ENCODE measurements around the gene ERBB4. TPM values are rescaled to one million over a fixed set of nuclear protein-coding genes. Genes with fewer than 3 reads are reported as not detected.
"Not testable (repeated sequence)": the region's sequence is repeated elsewhere in the genome, so short reads cannot be mapped to it uniquely, and the experiment has no call there.

ERBB4 gene
- polyA plus RNA-seq, 1 donor: 6.4 TPM

GRCh38 chr2:212528106-212528856, 10.3 kb downstream of the ERBB4 start:
- DNase-seq: no peak

- no peak for DNase-seq
Observed at GRCh38 chr2:212526059-212526458, 12.5 kb downstream of the ERBB4 start.

- no peak for DNase-seq
Observed at GRCh38 chr2:212523756-212524155, 14.8 kb downstream of the ERBB4 start.

GRCh38 chr2:212520340-212520739, 18.3 kb downstream of the ERBB4 start:
- DNase-seq: peak; percentile 4

- no peak for DNase-seq
Observed at GRCh38 chr2:212517693-212518092, 20.9 kb downstream of the ERBB4 start.

DNA sequence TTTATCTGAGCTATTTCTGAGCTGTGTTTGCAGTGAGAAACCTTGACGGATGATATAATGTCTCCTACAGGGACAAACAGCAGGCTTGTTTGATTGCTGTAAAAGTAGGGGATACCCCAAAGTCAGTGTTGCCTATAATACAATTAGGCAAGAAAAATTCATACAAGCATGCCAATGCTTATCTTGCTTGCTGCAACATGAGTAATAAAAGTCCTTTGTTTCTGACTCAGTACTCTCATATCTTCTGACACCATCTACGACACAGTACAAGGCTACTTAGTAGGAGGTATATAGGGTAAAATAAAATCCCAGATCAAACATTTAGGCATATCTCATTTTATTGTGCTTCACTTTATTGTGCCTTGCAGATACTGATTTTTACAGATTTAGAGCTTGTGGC, 33.0 kb downstream of the ERBB4 start:
- no peak for DNase-seq

GRCh38 chr2:212495046-212495445, 43.6 kb downstream of the ERBB4 start:
- no peak for DNase-seq

GRCh38 chr2:212494418-212495020, 44.1 kb downstream of the ERBB4 start:
- DNase-seq: no peak

DNA sequence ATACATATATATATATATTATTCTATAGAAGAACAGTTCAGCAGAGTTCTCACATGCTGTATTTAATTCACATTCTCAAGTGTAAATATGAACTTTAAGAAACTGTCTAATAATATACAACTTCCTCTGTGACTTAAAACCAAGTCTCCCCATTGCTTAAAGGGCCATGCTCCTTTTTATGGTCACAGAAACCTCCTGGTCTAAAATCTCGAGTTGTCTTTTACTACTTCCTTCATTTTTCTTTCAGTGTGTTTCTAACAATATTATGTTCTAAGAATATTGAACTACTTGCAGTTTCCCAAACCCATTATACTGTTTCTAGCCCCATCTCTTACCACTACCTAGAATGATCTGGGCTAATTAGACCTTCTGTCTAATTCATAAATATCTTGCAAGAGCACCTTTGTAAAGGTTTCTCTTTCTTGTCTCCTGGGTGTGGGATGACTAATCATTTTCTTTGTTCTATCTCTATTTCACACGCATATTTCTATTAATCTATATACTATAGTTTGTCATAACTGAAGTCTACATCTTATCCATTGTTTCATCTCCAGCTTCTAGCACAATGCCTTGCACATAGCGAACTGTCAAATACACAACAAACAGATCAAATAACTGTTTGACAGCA, 48.8 kb downstream of the ERBB4 start:
- DNase-seq: no peak

GRCh38 chr2:212488611-212489010, 50.0 kb downstream of the ERBB4 start:
- no peak for DNase-seq

DNA sequence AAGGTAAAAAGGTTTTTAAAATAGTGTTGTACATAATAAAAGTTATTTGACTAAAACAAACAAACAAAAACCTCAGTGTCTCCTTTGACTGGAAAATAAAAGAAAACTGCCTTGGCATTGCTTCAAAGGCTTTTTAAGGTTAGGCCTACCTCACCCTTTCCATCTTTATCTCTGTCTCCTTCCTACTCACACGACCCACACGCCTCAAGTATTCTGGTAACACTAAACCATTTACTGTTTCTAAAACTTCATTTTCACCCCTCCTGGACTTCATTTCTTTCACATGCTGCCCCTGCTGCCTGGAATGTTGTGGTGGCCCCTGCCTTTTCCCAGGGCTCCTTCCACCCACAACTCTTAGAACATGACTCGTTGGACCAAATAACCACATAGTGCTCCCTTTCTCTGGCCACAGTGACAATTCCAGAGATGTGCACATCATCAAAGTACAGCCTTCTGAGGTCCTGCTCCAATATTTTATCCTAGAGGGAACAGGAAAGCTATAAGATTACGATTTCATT, 54.0 kb downstream of the ERBB4 start:
- DNase-seq: no peak

DNA sequence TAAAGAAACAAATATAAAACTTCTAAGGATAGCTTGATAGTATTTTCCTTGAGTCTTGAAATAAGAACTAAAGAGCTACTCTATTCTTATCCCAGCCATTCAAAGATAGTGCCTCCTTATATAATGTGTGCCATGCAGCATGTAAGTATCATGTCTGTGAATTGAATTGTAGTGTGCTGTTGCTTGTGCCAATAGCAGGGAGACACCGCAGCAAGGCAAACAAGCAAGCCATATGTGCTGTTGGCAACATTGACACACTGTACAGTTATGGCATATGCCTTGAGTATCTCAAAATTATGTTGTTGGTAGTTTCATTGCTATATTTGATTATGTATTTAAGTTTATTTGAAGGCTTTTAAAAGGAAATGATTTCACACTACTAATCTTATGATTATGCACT, 58.2 kb downstream of the ERBB4 start:
- no peak for DNase-seq

DNA sequence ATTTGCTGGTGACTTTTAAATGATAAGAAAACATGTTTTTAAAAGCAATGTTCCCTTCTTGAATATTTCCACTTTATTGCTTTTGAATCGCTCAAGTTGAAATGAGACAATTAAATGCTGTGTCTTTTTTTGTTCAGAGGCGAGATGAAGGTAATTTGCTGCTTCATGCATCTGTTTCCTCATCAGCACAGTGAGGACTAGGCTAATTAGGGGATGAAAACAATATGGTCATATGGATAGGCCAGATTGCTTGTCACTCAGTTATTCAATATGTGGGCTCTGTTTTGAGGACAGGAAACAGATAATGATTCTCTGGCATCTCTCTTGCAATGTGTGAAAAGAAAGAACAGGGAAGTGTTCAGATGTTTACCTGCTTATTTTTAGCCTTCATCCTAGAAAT, 61.0 kb downstream of the ERBB4 start:
- DNase-seq: no peak

- DNase-seq: no peak
Observed at GRCh38 chr2:212473211-212473610, 65.4 kb downstream of the ERBB4 start.

DNA sequence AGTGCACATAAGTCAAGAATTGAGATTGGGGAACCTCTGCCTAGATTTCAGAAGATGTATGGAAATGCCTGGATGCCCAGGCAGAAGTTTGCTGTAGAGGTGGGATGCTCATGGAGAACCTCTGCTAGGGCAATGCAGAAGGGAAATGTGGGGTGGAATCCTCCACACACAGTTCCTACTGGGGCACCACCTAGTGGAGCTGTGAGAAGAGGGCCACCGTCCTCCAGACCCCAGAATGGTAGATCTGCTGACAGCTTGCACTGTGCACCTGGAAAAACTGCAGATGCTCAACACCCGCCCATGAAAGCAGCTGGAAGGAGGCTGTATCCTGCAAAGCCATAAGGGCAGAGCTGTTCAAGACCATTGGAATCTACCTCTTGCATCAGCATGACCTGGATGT, 71.1 kb downstream of the ERBB4 start:
- not testable (repeated sequence) for DNase-seq

DNA sequence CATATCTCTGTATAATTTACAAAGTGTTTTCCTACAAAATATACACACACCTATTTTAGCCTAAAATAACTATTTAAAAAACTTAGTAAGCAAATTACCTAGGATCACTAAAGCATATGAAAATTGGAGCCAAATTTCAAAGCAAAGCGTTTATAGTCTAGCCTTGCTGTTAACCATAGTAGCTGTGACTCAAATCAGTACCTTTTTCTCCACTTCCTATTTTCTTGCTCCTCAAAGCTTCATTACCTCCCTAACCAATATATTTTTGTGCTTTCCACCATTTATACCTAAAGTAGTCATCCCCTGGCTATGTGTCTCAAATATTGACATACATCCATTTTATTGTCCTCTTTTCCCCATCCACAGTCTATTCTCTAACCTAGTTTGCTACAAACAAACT, 73.1 kb downstream of the ERBB4 start:
- no peak for DNase-seq

- not testable (repeated sequence) for DNase-seq
Observed at GRCh38 chr2:212461708-212462107, 76.9 kb downstream of the ERBB4 start.

- no peak for DNase-seq
Observed at GRCh38 chr2:212454149-212454548, 84.5 kb downstream of the ERBB4 start.

GRCh38 chr2:212451786-212452231, 86.8 kb downstream of the ERBB4 start:
- no peak for DNase-seq

- no peak for DNase-seq
Observed at GRCh38 chr2:212448698-212449097, 89.9 kb downstream of the ERBB4 start.

- DNase-seq: no peak
Observed at GRCh38 chr2:212441821-212442220, 96.8 kb downstream of the ERBB4 start.

DNA sequence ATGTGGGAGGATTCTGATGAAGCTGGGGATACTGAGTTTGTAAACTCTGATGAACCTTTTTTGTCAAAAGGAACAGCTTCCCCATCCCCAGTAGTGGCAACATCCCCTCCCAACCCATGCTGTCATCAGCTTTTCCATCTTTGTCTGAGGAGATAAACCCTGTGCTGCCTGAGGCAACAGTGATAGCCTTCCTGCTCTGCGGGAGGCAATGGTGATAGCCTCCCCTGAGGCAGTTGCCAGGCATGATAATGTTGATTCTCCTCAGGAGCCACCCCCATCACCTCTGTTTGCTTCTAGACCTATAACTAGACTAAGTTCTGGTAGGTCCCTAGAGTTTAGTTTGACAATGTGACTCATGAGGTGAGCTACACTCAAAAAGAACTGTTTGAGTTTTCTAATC, 97.5 kb downstream of the ERBB4 start:
- DNase-seq: no peak

DNA sequence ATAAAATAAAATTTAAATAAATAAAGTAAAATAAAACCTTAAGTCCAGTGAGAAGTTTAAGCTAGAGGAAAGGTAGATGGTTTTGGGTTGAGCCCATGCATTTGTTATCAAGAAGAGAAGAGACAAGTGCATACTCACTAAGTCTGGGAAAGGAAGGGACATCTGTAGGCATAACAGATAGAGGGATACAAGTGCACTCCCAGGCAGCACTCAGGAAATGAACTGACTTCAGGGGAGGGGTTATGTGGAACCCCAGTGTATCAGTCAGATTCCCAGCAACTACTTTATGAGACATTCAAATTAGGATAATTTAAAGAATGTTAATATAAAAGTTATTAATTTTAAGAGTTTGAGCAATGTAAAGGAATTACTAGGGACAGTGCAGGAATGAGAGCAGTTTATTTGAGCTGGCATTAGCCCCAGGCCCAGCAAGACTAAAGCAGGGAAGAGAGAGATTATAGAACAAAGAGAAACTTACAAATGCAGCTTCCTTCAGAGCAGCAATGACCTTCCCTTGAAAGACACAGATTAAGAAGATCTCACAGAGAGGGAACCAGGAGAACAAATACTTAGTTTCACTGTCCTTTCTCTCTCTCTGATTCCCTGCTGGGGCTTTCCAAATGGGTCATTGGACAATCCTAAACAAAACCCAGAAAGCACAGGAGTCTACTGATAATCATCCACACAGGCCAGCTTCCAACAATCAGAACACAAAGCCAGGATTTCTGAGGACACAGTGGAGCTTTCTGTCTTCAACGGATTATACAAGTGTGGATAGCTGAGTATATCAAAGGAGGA, 109.7 kb downstream of the ERBB4 start:
- no peak for DNase-seq

Measured in hindlimb muscle (tissue), 1 donor.